Neural cell (in vitro differentiated cells): ENCODE measurements around the gene SLC6A2. TPM values are rescaled to one million over a fixed set of nuclear protein-coding genes. Genes with fewer than 3 reads are reported as not detected.
"Not testable (repeated sequence)": the region's sequence is repeated elsewhere in the genome, so short reads cannot be mapped to it uniquely, and the experiment has no call there.

Experiments
- H2AFZ ChIP-seq: fragments of 200-600, 300-800 bp; sonication (generic), shearing (Covaris generic); 2 replicates; pipeline ENCODE4 v1.6.0; 2014; ENCODE audit warnings: low read depth, mild to moderate bottlenecking, antibody characterized with exemption, low read length, moderate library complexity
- H3F3A ChIP-seq: fragments of 200-600 bp; shearing (Covaris generic); 2 replicates; pipeline ENCODE4 v1.6.1; 2016; ENCODE audit warnings: mild to moderate bottlenecking, moderate library complexity, mixed read lengths, antibody characterized with exemption, low read length; ENCODE audit not compliant: insufficient read depth, poor library complexity, severe bottlenecking
- H3K27ac ChIP-seq: fragments of 200-600, 300-800 bp; sonication (generic), shearing (Covaris generic); 2 replicates; pipeline ENCODE4 v1.5.1; 2014; ENCODE audit warnings: mild to moderate bottlenecking, low read length, moderate library complexity
- H3K27me3 ChIP-seq: fragments of 300-800, 200-600 bp; sonication (generic), shearing (Covaris generic); 2 replicates; pipeline ENCODE4 v1.6.0; 2014; ENCODE audit warnings: mild to moderate bottlenecking, low read depth, low read length, moderate library complexity; ENCODE audit not compliant: insufficient read depth
- H3K36me3 ChIP-seq: fragments of 300-800, 200-600 bp; sonication (generic), shearing (Covaris generic); 2 replicates; pipeline ENCODE4 v1.5.1; 2014; ENCODE audit warnings: mild to moderate bottlenecking, antibody characterized with exemption, low read length, moderate library complexity; ENCODE audit not compliant: insufficient read depth
- H3K4me2 ChIP-seq: fragments of 300-800, 200-600 bp; sonication (generic), shearing (Covaris generic); 2 replicates; pipeline ENCODE4 v1.6.0; 2014; ENCODE audit warnings: mild to moderate bottlenecking, low read length
- H3K4me3 ChIP-seq: fragments of 300-800, 200-600 bp; sonication (generic), shearing (Covaris generic); 2 replicates; pipeline ENCODE4 v1.5.1; 2014; ENCODE audit warnings: mild to moderate bottlenecking, low read length, moderate library complexity
- H3K79me2 ChIP-seq: fragments of 200-600 bp; shearing (Covaris generic); replicated peaks from 2 replicates; pipeline ENCODE4 v1.6.0; 2014; ENCODE audit warnings: mild to moderate bottlenecking, low read length, moderate library complexity; ENCODE audit not compliant: insufficient read depth
- H3K9ac ChIP-seq: fragments of 300-800, 200-600 bp; sonication (generic), shearing (Covaris generic); 2 replicates; pipeline ENCODE4 v1.6.1; 2016; ENCODE audit warnings: mild to moderate bottlenecking, low read length, mixed read lengths
- H3K9me2 ChIP-seq: fragments of 200-600 bp; shearing (Covaris generic); 2 replicates; pipeline ENCODE4 v1.6.1; 2016; ENCODE audit warnings: mild to moderate bottlenecking, low read length, mixed read lengths; ENCODE audit not compliant: insufficient read depth
- H3K9me3 ChIP-seq: fragments of 200-600, 300-800 bp; sonication (generic), shearing (Covaris generic); 2 replicates; pipeline ENCODE4 v1.6.1; 2016; ENCODE audit warnings: mild to moderate bottlenecking, mixed run types, low read length, moderate library complexity, mixed read lengths
- H4K20me1 ChIP-seq: fragments of 200-600 bp; shearing (Covaris generic); 2 replicates; pipeline ENCODE4 v1.6.1; 2016; ENCODE audit warnings: mild to moderate bottlenecking, mixed run types; ENCODE audit not compliant: insufficient read depth
- CTCF ChIP-seq: fragments of 450-650 bp; IDR thresholded peaks from 2 replicates; pipeline ENCODE4 v1.5.1; 2014; ENCODE audit warnings: antibody characterized with exemption, mild to moderate bottlenecking, moderate library complexity; ENCODE audit not compliant: poor library complexity, severe bottlenecking
- RAD21 ChIP-seq: fragments of 450-650 bp; conservative IDR thresholded peaks from 2 replicates; pipeline ENCODE4 v1.6.1; 2014; ENCODE audit warnings: antibody characterized with exemption, mild to moderate bottlenecking, moderate library complexity
- polyA plus RNA-seq: library from polyadenylated mRNA; depleted of rRNA; stranded (reverse); fragments of >200 nt; gene quantifications from 2 replicates; pipeline ENCODE4 v1.2.3, GENCODE V29; 2014

Gene SLC6A2
- polyA plus RNA-seq, 1 donor from 2014 or later = not detected

GRCh38 chr16:55747785-55748184 lies 92.0 kb downstream of the SLC6A2 start:
- H3K9me3 ChIP-seq = no peaks in the 10 kb centered on the region
- no peaks in the 10 kb centered on the region for H3K27me3 ChIP-seq
- no peaks in the 10 kb centered on the region for H3K9me2 ChIP-seq
- H3K4me2 ChIP-seq = no peak overlapping the region
- no peak overlapping the region for H3K27ac ChIP-seq
- H3K9ac ChIP-seq = no peak overlapping the region
- TF ChIP-seq RAD21 (no peak), CTCF (no peak)
- no peaks in the 10 kb centered on the region for H3F3A ChIP-seq
- no peaks in the 10 kb centered on the region for H3K36me3 ChIP-seq
- H3K79me2 ChIP-seq = no peaks in the 10 kb centered on the region
- H2AFZ ChIP-seq = no peak overlapping the region
- H3K4me3 ChIP-seq = no peak overlapping the region
- no peaks in the 10 kb centered on the region for H4K20me1 ChIP-seq

- H3K36me3 ChIP-seq, H3K4me2 ChIP-seq, H4K20me1 ChIP-seq, H3K27me3 ChIP-seq, H3K79me2 ChIP-seq, H3K4me3 ChIP-seq, H3F3A ChIP-seq, H2AFZ ChIP-seq, H3K9me3 ChIP-seq, H3K27ac ChIP-seq, H3K9me2 ChIP-seq, H3K9ac ChIP-seq: not testable (repeated sequence)
Observed at GRCh38 chr16:55752465-55753144, 96.8 kb downstream of the SLC6A2 start.

- H3K79me2 ChIP-seq, H3K4me2 ChIP-seq, H3F3A ChIP-seq, H3K9ac ChIP-seq, H3K9me3 ChIP-seq, H4K20me1 ChIP-seq, H2AFZ ChIP-seq, H3K27ac ChIP-seq, H3K4me3 ChIP-seq, H3K36me3 ChIP-seq, H3K27me3 ChIP-seq, H3K9me2 ChIP-seq: not testable (repeated sequence)
Observed at GRCh38 chr16:55753145-55753631, 97.4 kb downstream of the SLC6A2 start.

Other genes with a start within 250 kb of the SLC6A2 start
- gene MMP2, start 176.8 kb upstream of the SLC6A2 start, polyA plus RNA-seq = 2.5 and 8.1 TPM in 2 replicates
- gene LPCAT2, start 146.9 kb upstream of the SLC6A2 start, polyA plus RNA-seq = 0.59 and 0.86 TPM in 2 replicates
- gene CAPNS2, start 89.3 kb upstream of the SLC6A2 start, polyA plus RNA-seq = not detected in 2 replicates
- not detected in 2 replicates for gene CES1, start 177.1 kb downstream of the SLC6A2 start, polyA plus RNA-seq
- 0.27 and 0.62 TPM in 2 replicates for gene CES5A, start 219.4 kb downstream of the SLC6A2 start, polyA plus RNA-seq